Natural killer cell (primary cell): ENCODE data around the gene ADGB. TPM values are rescaled to one million over a fixed set of nuclear protein-coding genes. Genes with fewer than 3 reads are reported as not detected.

Source experiments
- ATAC-seq, 3 donors: fragments of 150-1000 bp in 2 of 3; fragments of 200-7000 bp in 1 of 3; cut with Tn5 transposase; 1 replicate in 1 of 3; 2 replicates in 2 of 3; pipeline ENCODE4 v1.10.0; 2021; ENCODE audit warnings: mild to moderate bottlenecking in 2 of 3, moderate library complexity in 2 of 3
- DNase-seq, 2 donors: peaks; one replicate each; pipeline versions ENCODE4 v3.0.0 to v3.0.0-alpha.2; 2013 to 2021; ENCODE audit warnings: mixed read lengths in 1 of 2
- H3K27ac ChIP-seq: one replicate; pipeline ENCODE4 v1.5.1; 2013; ENCODE audit warnings: mild to moderate bottlenecking, low read length
- H3K27me3 ChIP-seq: one replicate; pipeline ENCODE4 v1.6.1; 2013; ENCODE audit warnings: low read length; ENCODE audit not compliant: control insufficient read depth, insufficient read depth
- H3K36me3 ChIP-seq: one replicate; pipeline ENCODE4 v1.6.1; 2013; ENCODE audit warnings: low read length; ENCODE audit not compliant: control insufficient read depth, insufficient read depth
- H3K4me1 ChIP-seq: one replicate; pipeline ENCODE4 v1.6.1; 2013; ENCODE audit warnings: low read length; ENCODE audit not compliant: control insufficient read depth, insufficient read depth
- H3K4me3 ChIP-seq: one replicate; pipeline ENCODE4 v1.5.1; 2013; ENCODE audit warnings: low read length
- H3K9me3 ChIP-seq: one replicate; pipeline ENCODE4 v1.6.1; 2013; ENCODE audit warnings: low read length; ENCODE audit not compliant: control insufficient read depth, insufficient read depth
- H3K27ac Mint-ChIP-seq, 2 donors: one replicate each; pipeline ENCODE4 v1.8.0; 2022; ENCODE audit warnings: mild to moderate bottlenecking in 2 of 2, mixed read lengths in 2 of 2, moderate library complexity in 1 of 2
- H3K27me3 Mint-ChIP-seq, 2 donors: one replicate each; pipeline ENCODE4 v1.8.0; 2022; ENCODE audit warnings: low read depth in 2 of 2, mixed read lengths in 2 of 2
- H3K36me3 Mint-ChIP-seq: one replicate; pipeline ENCODE4 v1.8.0; 2022; ENCODE audit warnings: mixed read lengths
- H3K4me1 Mint-ChIP-seq, 2 donors: one replicate each; pipeline ENCODE4 v1.8.0; 2022; ENCODE audit warnings: mixed read lengths in 2 of 2
- H3K4me3 Mint-ChIP-seq: one replicate; pipeline ENCODE4 v1.8.0; 2022; ENCODE audit warnings: mild to moderate bottlenecking, moderate library complexity, mixed read lengths
- H3K9me3 Mint-ChIP-seq, 2 donors: one replicate each; pipeline ENCODE4 v1.8.0; 2022; ENCODE audit warnings: mixed read lengths in 2 of 2
- CTCF ChIP-seq: fragments of 200-600 bp; IDR thresholded peaks from one replicate; pipeline ENCODE4 v1.8.0; 2022; ENCODE audit warnings: antibody characterized with exemption
- WGBS: methylation state at CpG from one replicate; pipeline ENCODE4 v1.1.7; 2013; ENCODE audit warnings: missing lambda C conversion rate; ENCODE audit not compliant: insufficient coverage; 5-methylcytosine and 5-hydroxymethylcytosine counted together
- intact Hi-C: fragments of 100-400 bp; cut with micrococcal nuclease; formaldehyde crosslinking; loops from one replicate; pipeline ENCODE4 v1.14.2; 2022
- total RNA-seq, 4 donors: library from RNA; stranded (reverse); fragments of 120-200 nt in 1 of 4; gene quantifications; one replicate each; pipeline versions ENCODE4 v1.2.3 to v1.2.4, GENCODE V29; 2013 to 2022

Gene ADGB
- total RNA-seq, 3 donors from 2014 or later (not counting 1 experiment from before 2014, with no cell fraction given), result not detected

- H3K9me3 Mint-ChIP-seq, result no peaks in the 10 kb centered on the region
- H3K4me1 Mint-ChIP-seq, result no peaks in the 10 kb centered on the region
- Histone ChIP-seq H3K4me1 (peaks cover 4% of the 10 kb centered on the region), H3K27ac (no peak overlapping the region), H3K9me3 (no peaks in the 10 kb centered on the region), H3K27me3 (no peaks in the 10 kb centered on the region), H3K4me3 (no peak overlapping the region), H3K36me3 (no peaks in the 10 kb centered on the region)
- H3K4me3 Mint-ChIP-seq, result no peak overlapping the region
- H3K27me3 Mint-ChIP-seq, result no peaks in the 10 kb centered on the region
- ATAC-seq, result no peak
- TF ChIP-seq CTCF, result no peak
- 80% methylated on average over 3 of the region's 3 CpGs for WGBS
- DNase-seq, result no peak
- intact Hi-C loops, result no loop called here
- no peaks in the 10 kb centered on the region for H3K36me3 Mint-ChIP-seq
- H3K27ac Mint-ChIP-seq, result no peak overlapping the region
These were observed 262.3 kb downstream of the ADGB start for GRCh38 chr6:146861029-146861563.

GRCh38 chr6:146861716-146862115 lies 262.9 kb downstream of the ADGB start:
- intact Hi-C loops, result no loop called here
- H3K4me1 Mint-ChIP-seq, result no peaks in the 10 kb centered on the region
- H3K4me1 ChIP-seq, result peaks cover 4% of the 10 kb centered on the region
- DNase-seq (no peak), ATAC-seq (no peak)
- H3K36me3 ChIP-seq, result no peaks in the 10 kb centered on the region
- no peak for TF ChIP-seq CTCF
- no peaks in the 10 kb centered on the region for H3K36me3 Mint-ChIP-seq
- no peak overlapping the region for H3K4me3 Mint-ChIP-seq
- no peak overlapping the region for H3K27ac Mint-ChIP-seq
- WGBS, result 89% methylated on average over 3 of the region's 3 CpGs
- no peaks in the 10 kb centered on the region for H3K9me3 Mint-ChIP-seq
- H3K9me3 ChIP-seq, result no peaks in the 10 kb centered on the region
- no peaks in the 10 kb centered on the region for H3K27me3 Mint-ChIP-seq
- no peak overlapping the region for H3K4me3 ChIP-seq
- H3K27me3 ChIP-seq, result no peaks in the 10 kb centered on the region
- H3K27ac ChIP-seq, result no peak overlapping the region

- no peak for TF ChIP-seq CTCF
- intact Hi-C loops, result no loop called here
- no peaks in the 10 kb centered on the region for H3K9me3 Mint-ChIP-seq
- Histone ChIP-seq H3K9me3 (no peaks in the 10 kb centered on the region), H3K27me3 (no peaks in the 10 kb centered on the region), H3K4me1 (peaks cover 3% of the 10 kb centered on the region), H3K4me3 (no peak overlapping the region), H3K36me3 (no peaks in the 10 kb centered on the region), H3K27ac (no peak overlapping the region)
- no peaks in the 10 kb centered on the region for H3K4me1 Mint-ChIP-seq
- 94% methylated on average over 2 of the region's 4 CpGs for WGBS
- H3K36me3 Mint-ChIP-seq, result no peaks in the 10 kb centered on the region
- DNase-seq (no peak), ATAC-seq (no peak)
- no peak overlapping the region for H3K4me3 Mint-ChIP-seq
- H3K27me3 Mint-ChIP-seq, result no peaks in the 10 kb centered on the region
- H3K27ac Mint-ChIP-seq, result no peak overlapping the region
These were observed 263.7 kb downstream of the ADGB start for GRCh38 chr6:146862508-146862919.

GRCh38 chr6:146864300-146864699 lies 265.5 kb downstream of the ADGB start:
- no peak for ATAC-seq
- no peaks in the 10 kb centered on the region for H3K9me3 ChIP-seq
- intact Hi-C loops, result no loop called here
- no peaks in the 10 kb centered on the region for H3K4me1 Mint-ChIP-seq
- DNase-seq, result no peak
- H3K27ac Mint-ChIP-seq, result no peak overlapping the region
- H3K36me3 Mint-ChIP-seq, result no peaks in the 10 kb centered on the region
- H3K27ac ChIP-seq, result no peak overlapping the region
- H3K27me3 ChIP-seq, result no peaks in the 10 kb centered on the region
- H3K27me3 Mint-ChIP-seq, result peaks cover 0 to under 1% of the 10 kb centered on the region in 2 donors
- no peak overlapping the region for H3K4me3 ChIP-seq
- no peaks in the 10 kb centered on the region for H3K4me1 ChIP-seq
- 85% methylated on average over 3 of the region's 4 CpGs for WGBS
- no peaks in the 10 kb centered on the region for H3K36me3 ChIP-seq
- no peaks in the 10 kb centered on the region for H3K9me3 Mint-ChIP-seq
- H3K4me3 Mint-ChIP-seq, result no peak overlapping the region
- no peak for TF ChIP-seq CTCF
